GM20000 (cell line): ENCODE results near the gene MTO1.
A peak's percentile ranks its signal among the peaks of the same experiment; 100 is the strongest.

Source experiments
- DNase-seq: peaks from one replicate; pipeline ENCODE4 v3.0.0; 2012; ENCODE audit warnings: low spot score
- TF ChIP-seq, protein P1 (sequence below): IDR thresholded peaks from 2 replicates; pipeline ENCODE4 v1.5.1; 2012; ENCODE audit warnings: mild to moderate bottlenecking, control low read depth; ENCODE audit errors: extremely low read depth, missing control alignments

The MTO1 gene

DNA sequence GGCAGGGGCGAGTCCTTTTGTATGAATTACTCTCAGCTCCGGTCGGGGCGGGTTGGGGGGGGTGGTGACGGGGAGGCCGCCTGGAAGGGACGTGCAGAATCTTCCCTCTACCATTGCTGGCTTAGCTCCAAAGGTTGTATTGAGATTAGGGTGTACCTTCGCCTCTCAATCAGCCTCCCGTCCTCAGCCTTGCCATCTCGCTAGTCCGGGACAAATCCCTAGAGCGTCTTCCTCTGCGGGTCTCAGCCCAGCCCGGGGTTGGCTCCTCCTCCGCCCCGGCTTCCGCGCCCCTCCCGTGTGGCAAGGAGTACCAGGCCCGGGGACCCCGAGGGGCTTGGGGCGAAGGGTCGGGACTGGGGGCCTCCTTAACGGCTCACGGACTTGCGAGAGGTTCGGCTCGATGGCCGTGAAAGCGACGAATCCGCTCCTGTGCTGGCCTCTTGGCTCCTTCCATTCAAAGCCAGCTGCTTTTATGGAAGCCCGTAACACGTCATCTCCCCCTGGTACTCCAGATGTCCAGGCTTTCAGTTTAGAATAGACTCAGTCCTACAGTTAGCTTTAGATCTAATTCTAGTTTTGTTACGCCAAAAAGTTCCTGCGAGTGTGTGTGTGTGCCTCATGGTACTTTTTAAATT, 59.9 kb downstream of the MTO1 start:
- no peak for DNase-seq
- TF ChIP-seq, protein P1, sequence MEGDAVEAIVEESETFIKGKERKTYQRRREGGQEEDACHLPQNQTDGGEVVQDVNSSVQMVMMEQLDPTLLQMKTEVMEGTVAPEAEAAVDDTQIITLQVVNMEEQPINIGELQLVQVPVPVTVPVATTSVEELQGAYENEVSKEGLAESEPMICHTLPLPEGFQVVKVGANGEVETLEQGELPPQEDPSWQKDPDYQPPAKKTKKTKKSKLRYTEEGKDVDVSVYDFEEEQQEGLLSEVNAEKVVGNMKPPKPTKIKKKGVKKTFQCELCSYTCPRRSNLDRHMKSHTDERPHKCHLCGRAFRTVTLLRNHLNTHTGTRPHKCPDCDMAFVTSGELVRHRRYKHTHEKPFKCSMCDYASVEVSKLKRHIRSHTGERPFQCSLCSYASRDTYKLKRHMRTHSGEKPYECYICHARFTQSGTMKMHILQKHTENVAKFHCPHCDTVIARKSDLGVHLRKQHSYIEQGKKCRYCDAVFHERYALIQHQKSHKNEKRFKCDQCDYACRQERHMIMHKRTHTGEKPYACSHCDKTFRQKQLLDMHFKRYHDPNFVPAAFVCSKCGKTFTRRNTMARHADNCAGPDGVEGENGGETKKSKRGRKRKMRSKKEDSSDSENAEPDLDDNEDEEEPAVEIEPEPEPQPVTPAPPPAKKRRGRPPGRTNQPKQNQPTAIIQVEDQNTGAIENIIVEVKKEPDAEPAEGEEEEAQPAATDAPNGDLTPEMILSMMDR: no peak

DNA sequence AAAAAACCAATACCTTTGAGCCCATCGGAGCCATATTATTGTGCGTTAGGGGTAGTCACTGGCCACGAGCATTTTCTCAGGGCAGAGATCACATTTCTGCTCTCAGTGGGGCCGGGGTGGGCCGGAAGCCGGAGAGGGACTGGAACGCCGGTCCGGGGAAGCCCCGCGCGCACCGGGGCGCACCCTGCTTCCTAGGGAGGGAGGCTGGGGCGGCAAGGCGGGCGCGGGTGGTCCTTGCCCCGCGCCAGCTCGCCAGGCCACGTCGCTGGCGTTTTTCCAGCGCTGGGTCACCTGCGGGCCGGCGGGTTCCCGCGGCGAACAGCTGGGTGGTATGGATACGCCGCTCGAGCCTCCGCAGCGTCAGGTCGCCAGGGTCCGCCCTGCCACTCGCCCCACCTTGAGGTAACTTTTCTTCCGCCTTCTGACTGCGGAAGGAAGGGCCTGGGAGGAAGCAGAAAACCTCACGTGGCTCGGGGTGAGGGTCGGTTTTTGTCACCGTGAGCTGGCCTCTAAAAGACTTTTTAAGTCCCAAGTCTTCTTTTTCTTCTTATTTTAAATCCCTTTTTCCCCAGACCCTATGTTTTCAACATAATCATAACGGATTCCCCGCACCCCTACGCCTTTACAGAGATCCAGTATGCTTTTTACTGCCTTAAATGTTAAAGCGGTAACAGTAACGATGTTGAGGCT, 62.0 kb downstream of the MTO1 start:
- TF ChIP-seq, protein P1: no peak
- DNase-seq: peak; percentile 78

DNA sequence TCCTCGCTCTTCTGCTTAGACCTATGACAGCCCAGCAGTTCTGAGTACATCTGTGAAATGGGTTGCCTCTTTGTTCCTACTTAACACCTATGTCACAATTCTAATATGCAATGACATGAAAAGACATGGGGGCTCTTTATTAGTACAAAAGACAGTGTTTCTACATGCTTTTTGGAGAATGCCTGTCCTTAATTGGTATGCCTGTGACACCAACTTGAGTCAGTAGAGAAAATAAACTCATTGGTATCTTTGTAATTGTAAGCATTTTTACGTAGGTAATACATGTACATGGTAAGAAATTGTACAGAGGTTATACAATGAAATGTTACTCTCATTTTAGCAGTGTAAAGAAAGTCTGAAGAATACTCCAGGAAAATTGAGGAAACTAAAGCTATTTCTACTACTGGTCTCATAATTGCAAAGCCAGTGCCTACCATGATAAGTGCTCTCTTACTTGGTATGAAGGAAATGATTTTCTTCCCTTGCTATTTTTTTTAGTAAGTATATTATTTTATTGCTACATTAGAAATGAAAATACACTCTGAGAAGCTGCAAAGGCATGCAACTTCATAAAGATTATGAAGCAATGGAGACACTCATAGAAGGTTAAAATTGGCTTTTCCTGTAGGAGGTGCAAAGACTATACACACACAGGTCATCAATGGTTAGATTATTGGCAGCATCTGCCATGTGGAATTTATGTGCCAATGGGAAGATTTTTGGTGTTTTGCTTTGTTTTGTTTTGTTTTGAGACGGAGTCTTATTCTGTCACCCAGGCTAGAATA, 64.2 kb downstream of the MTO1 start:
- DNase-seq: no peak
- TF ChIP-seq, protein P1: no peak

DNA sequence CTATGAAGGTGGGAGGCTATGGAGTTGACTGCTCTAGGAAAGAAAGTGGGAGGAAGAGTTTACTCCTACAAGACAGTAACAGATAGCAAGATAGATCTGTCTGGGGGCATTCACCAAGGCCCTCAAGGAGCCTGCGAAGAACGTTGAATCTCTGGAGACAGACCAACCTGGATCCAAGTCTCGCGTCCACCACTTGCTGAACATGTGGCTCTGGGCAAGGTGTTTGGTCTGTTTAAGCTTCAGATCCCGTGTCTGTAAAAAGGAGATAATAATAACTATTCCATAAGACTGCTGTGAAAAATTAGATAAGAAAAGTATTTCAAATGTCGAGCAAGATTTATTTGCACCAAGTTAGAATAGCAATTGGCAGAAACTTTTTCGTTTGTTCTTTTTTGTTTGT, 67.4 kb downstream of the MTO1 start:
- TF ChIP-seq, protein P1: no peak
- DNase-seq: no peak

DNA sequence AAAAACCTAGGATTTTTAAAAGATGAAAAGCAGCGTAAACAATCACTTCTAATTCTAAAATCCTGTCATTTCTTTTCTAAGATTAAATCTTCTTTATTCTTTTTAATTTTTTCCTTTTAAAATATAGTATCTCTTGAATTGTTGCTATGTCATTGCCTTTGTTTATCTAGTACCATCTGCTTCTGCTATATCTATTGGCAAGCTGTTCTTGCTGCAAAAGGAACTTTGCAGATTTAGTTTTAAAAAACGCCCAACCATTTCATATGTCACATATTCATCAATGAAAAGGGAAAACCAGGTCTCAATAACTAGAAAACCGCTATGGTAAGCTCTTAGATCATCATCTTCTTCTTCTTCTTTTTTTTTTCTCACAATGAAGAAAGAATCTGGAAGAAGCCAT, 70.8 kb downstream of the MTO1 start:
- TF ChIP-seq, protein P1: no peak
- DNase-seq: no peak

DNA sequence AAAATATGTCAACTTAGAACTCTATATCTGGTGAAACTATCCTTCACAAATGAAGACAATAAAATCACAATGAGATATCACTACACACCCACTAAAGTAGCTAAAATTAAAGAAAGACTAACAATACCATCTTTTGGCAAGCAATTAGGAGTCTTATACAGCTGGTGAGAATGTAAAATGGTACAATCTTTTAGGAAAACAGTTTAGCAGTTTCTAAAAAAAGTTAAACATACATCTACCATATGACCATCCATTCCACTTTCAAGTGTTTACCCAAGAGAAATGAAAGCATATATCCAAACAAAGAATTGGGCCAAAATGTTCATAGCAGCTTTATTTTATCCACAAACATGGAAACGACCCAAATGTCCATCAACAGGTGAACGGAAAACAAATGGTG, 73.1 kb downstream of the MTO1 start:
- TF ChIP-seq, protein P1: no peak
- DNase-seq: no peak

DNA sequence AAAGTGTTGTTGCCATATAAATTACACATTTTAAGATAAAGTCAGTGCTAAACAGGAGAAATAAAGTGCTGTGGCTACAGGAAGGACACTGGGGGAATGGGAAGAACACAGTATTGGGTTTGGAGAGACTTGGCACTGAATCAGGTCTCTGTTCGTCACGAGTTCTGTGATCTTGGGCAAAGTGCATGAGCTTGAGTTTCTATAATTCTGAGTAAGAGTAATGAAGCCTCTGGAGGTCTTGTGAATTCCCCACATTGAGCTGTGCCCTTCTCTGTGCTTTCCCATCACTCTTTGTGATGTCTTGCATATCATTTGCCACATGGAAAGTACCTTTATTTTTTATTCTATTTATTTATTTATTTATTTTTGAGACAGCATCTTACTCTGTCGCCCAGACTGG, 76.1 kb downstream of the MTO1 start:
- peak; percentile 27 for DNase-seq
- TF ChIP-seq, protein P1: no peak
